ENCODE results near the gene UBTF.

UBTF gene

DNA sequence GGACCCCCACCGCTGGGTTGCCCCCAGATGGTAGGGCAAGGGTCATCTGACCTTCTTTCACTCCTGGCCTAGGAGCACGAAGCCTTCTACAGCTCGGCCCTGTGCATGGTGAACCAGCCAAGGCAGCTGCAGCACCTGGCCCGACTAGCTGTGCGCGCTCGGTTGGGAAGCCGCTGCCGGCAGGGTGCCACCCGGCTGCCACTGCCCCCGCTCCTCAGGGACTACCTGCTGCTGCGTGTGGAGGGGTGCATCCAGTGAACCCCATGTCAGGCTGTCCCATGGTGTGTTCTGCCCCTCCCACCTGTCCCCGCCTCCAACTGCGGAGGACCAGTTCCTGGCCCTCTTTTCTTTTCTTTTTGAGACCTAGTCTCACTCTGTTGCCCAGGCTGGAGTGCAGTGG lies 41.3 kb downstream of the UBTF start:
- no CpG with 5 or more reads among the region's 14 CpGs for WGBS (ENCODE audit: extremely low coverage, insufficient coverage, insufficient read length)
- H3K27me3 ChIP-seq (ENCODE audit: insufficient read depth, low read length), result no peaks in the 10 kb centered on the region

DNA sequence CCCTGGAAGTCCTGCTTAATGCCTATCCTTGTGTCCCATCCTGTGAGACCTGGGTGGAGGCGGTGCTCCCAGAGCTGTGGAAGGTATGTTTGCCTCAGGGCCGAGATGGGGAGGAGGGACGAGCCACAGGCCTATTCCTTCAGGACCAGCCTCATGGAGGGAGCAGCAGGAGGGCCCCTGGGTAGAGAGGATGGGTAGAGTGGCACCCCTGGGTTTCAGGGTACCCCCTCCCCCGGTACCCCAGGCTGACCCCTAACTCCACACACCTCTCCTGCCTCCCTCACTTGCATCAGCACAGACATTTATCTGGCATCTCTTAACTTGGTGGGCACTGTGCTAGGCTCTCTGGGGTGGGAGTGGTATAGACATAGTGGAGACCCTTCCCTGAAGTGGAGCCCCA lies 41.8 kb downstream of the UBTF start:
- H2AK5ac ChIP-seq (ENCODE audit: low read length), result no peak overlapping the region
- H2BK12ac ChIP-seq (ENCODE audit: low read length), result no peak overlapping the region
- H3K36me3 ChIP-seq (ENCODE audit: control insufficient read depth in 1 of 2, insufficient read depth in 2 of 2, low read length in 2 of 2), result peaks cover 38 to 41% of the 10 kb centered on the region in 2 experiments
- H2BK5ac ChIP-seq (ENCODE audit: low read depth, low read length, poor library complexity), result no peak overlapping the region
- H3K79me1 ChIP-seq (ENCODE audit: low read length), result no peaks in the 10 kb centered on the region
- peaks cover 0 to 1% of the 10 kb centered on the region in 2 experiments for H3K4me1 ChIP-seq (ENCODE audit: control insufficient read depth in 1 of 2, insufficient read depth in 2 of 2, low read length in 2 of 2)
- H3K27me3 ChIP-seq (ENCODE audit: insufficient read depth, low read length), result no peaks in the 10 kb centered on the region
- H3K23ac ChIP-seq (ENCODE audit: low read length), result no peak overlapping the region
- H4K91ac ChIP-seq (ENCODE audit: low read depth, low read length), result no peak overlapping the region
- no peak overlapping the region for H4K12ac ChIP-seq (ENCODE audit: low read depth, low read length)
- H4K8ac ChIP-seq (ENCODE audit: low read depth, low read length), result no peak overlapping the region
- no peak overlapping the region for H2BK120ac ChIP-seq (ENCODE audit: insufficient read depth, low read length, poor library complexity)
- H3K4me2 ChIP-seq (ENCODE audit: low read length), result no peak overlapping the region
- no peak overlapping the region for H3K18ac ChIP-seq (ENCODE audit: low read length)
- DNase-seq, result no peak
- no peak overlapping the region for H3K4ac ChIP-seq (ENCODE audit: low read depth, low read length)
- H3K14ac ChIP-seq (ENCODE audit: low read length), result no peak overlapping the region
- H2AFZ ChIP-seq (ENCODE audit: insufficient read depth, low read length, poor library complexity), result no peak overlapping the region
- no peaks in the 10 kb centered on the region for H3K79me2 ChIP-seq (ENCODE audit: control insufficient read depth, insufficient read depth, low read length, poor library complexity)
- H3K27ac ChIP-seq (ENCODE audit: low read depth, low read length), result no peak overlapping the region
- no peaks in the 10 kb centered on the region for H3K9me3 ChIP-seq (ENCODE audit: insufficient read depth, low read depth, low read length)
- no peak overlapping the region for H3K9ac ChIP-seq (ENCODE audit: low read length)
- no CpG with 5 or more reads among the region's 4 CpGs for WGBS (ENCODE audit: extremely low coverage, insufficient coverage, insufficient read length)
- no peak overlapping the region for H3K4me3 ChIP-seq (ENCODE audit: low read depth, low read length)

More for the DNA sequence above, 41.3 kb downstream of the UBTF start:
- Histone ChIP-seq H3K4me1 (ENCODE audit: control insufficient read depth in 1 of 2, insufficient read depth in 2 of 2, low read length in 2 of 2) (peaks cover 0 to 1% of the 10 kb centered on the region in 2 experiments), H3K18ac (ENCODE audit: low read length) (no peak overlapping the region), H2AFZ (ENCODE audit: insufficient read depth, low read length, poor library complexity) (no peak overlapping the region), H4K91ac (ENCODE audit: low read depth, low read length) (no peak overlapping the region), H3K79me2 (ENCODE audit: control insufficient read depth, insufficient read depth, low read length, poor library complexity) (no peaks in the 10 kb centered on the region), H2AK5ac (ENCODE audit: low read length) (no peak overlapping the region), H3K9ac (ENCODE audit: low read length) (no peak overlapping the region), H3K79me1 (ENCODE audit: low read length) (no peaks in the 10 kb centered on the region), H2BK12ac (ENCODE audit: low read length) (no peak overlapping the region), H4K12ac (ENCODE audit: low read depth, low read length) (peak overlapping the region; percentile 39), H3K27ac (ENCODE audit: low read depth, low read length) (no peak overlapping the region), H3K4ac (ENCODE audit: low read depth, low read length) (no peak overlapping the region), H3K36me3 (ENCODE audit: control insufficient read depth in 1 of 2, insufficient read depth in 2 of 2, low read length in 2 of 2) (peaks cover 42 to 45% of the 10 kb centered on the region in 2 experiments), H3K4me3 (ENCODE audit: low read depth, low read length) (no peak overlapping the region), H3K14ac (ENCODE audit: low read length) (no peak overlapping the region), H2BK5ac (ENCODE audit: low read depth, low read length, poor library complexity) (no peak overlapping the region), H3K9me3 (ENCODE audit: insufficient read depth, low read depth, low read length) (no peaks in the 10 kb centered on the region), H3K4me2 (ENCODE audit: low read length) (no peak overlapping the region), H2BK120ac (ENCODE audit: insufficient read depth, low read length, poor library complexity) (no peak overlapping the region), H3K23ac (ENCODE audit: low read length) (no peak overlapping the region), H4K8ac (ENCODE audit: low read depth, low read length) (no peak overlapping the region)
- no peak for DNase-seq

DNA sequence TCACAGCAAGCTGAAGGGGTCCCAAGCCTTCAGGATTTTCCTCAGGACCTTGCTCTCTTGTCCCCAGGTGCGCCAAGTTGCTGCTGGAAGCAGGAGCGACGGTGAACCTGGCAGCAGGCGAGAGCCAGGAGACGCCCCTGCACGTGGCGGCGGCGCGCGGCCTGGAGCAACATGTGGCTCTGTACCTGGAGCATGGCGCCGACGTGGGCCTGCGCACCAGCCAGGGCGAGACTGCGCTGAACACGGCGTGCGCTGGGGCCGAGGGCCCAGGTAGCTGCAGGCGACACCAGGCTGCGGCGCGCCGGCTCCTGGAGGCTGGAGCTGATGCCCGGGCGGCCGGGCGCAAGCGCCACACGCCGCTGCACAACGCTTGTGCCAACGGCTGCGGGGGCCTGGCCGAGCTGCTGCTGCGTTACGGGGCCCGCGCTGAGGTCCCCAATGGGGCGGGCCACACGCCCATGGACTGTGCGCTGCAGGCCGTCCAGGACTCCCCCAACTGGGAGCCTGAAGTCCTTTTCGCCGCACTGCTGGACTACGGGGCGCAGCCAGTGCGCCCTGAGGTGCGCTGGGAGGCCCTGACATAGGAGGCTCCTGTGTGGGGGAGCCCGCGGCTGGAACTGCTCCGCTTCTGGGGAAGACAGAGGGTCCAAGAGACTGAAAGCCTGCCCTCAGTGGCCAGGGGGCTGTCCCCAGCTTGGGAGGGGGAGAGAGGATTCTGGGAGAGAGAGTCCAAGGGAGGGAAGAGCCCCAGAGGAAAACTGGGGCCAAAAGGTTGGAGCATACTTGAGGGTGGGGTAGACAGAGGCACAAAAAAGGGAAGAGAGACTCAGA lies 42.6 kb downstream of the UBTF start:
- H3K23ac ChIP-seq (ENCODE audit: low read length), result no peak overlapping the region
- peak overlapping the region; percentile 52 for H4K91ac ChIP-seq (ENCODE audit: low read depth, low read length)
- H2AK5ac ChIP-seq (ENCODE audit: low read length), result no peak overlapping the region
- no peak overlapping the region for H3K4ac ChIP-seq (ENCODE audit: low read depth, low read length)
- H3K9me3 ChIP-seq (ENCODE audit: insufficient read depth, low read depth, low read length), result no peaks in the 10 kb centered on the region
- H3K9ac ChIP-seq (ENCODE audit: low read length), result no peak overlapping the region
- no peak overlapping the region for H4K12ac ChIP-seq (ENCODE audit: low read depth, low read length)
- no peak overlapping the region for H2BK5ac ChIP-seq (ENCODE audit: low read depth, low read length, poor library complexity)
- H3K79me2 ChIP-seq (ENCODE audit: control insufficient read depth, insufficient read depth, low read length, poor library complexity), result no peaks in the 10 kb centered on the region
- H3K27me3 ChIP-seq (ENCODE audit: insufficient read depth, low read length), result no peaks in the 10 kb centered on the region
- H3K36me3 ChIP-seq (ENCODE audit: control insufficient read depth in 1 of 2, insufficient read depth in 2 of 2, low read length in 2 of 2), result peaks cover 32 to 33% of the 10 kb centered on the region in 2 experiments
- H3K27ac ChIP-seq (ENCODE audit: low read depth, low read length), result peak overlapping the region; percentile 12
- H3K4me2 ChIP-seq (ENCODE audit: low read length), result no peak overlapping the region
- no peak overlapping the region for H3K4me3 ChIP-seq (ENCODE audit: low read depth, low read length)
- no peak overlapping the region for H3K18ac ChIP-seq (ENCODE audit: low read length)
- DNase-seq, result no peak
- H2AFZ ChIP-seq (ENCODE audit: insufficient read depth, low read length, poor library complexity), result no peak overlapping the region
- no peak overlapping the region for H2BK120ac ChIP-seq (ENCODE audit: insufficient read depth, low read length, poor library complexity)
- peaks cover 0 to 1% of the 10 kb centered on the region in 2 experiments for H3K4me1 ChIP-seq (ENCODE audit: control insufficient read depth in 1 of 2, insufficient read depth in 2 of 2, low read length in 2 of 2)
- no peak overlapping the region for H2BK12ac ChIP-seq (ENCODE audit: low read length)
- no peak overlapping the region for H3K14ac ChIP-seq (ENCODE audit: low read length)
- H4K8ac ChIP-seq (ENCODE audit: low read depth, low read length), result no peak overlapping the region
- no peaks in the 10 kb centered on the region for H3K79me1 ChIP-seq (ENCODE audit: low read length)
- WGBS (ENCODE audit: extremely low coverage, insufficient coverage, insufficient read length), result no CpG with 5 or more reads among the region's 54 CpGs

DNA sequence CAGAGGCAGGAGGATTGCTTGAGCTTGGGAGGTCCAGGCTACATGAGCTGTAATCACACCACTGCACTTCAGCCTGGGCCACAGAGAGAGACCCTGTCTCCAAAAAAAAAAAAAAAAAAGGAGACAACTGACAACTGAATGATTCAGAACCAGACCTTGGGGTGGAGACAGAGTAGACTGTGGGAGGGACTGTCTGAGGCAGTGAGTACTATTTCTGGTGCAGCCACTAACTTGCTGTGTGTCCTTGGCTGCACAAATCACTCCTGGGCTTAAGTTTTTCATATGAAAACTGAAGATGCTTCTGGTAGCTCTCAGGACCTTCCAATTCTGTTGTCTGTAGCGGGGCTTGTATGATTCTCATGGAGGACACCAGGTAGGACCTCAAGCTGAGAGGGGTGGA lies 43.2 kb downstream of the UBTF start:
- peaks cover 0 to 1% of the 10 kb centered on the region in 2 experiments for H3K4me1 ChIP-seq (ENCODE audit: control insufficient read depth in 1 of 2, insufficient read depth in 2 of 2, low read length in 2 of 2)

More for the DNA sequence above, 43.2 kb downstream of the UBTF start:
- Histone ChIP-seq H3K23ac (ENCODE audit: low read length) (no peak overlapping the region), H3K9ac (ENCODE audit: low read length) (no peak overlapping the region), H2AK5ac (ENCODE audit: low read length) (no peak overlapping the region), H4K8ac (ENCODE audit: low read depth, low read length) (no peak overlapping the region), H3K79me1 (ENCODE audit: low read length) (no peaks in the 10 kb centered on the region), H2AFZ (ENCODE audit: insufficient read depth, low read length, poor library complexity) (no peak overlapping the region), H3K18ac (ENCODE audit: low read length) (no peak overlapping the region), H3K4me3 (ENCODE audit: low read depth, low read length) (no peak overlapping the region), H2BK12ac (ENCODE audit: low read length) (no peak overlapping the region), H4K12ac (ENCODE audit: low read depth, low read length) (no peak overlapping the region), H3K27ac (ENCODE audit: low read depth, low read length) (peak overlapping the region; percentile 26), H3K27me3 (ENCODE audit: insufficient read depth, low read length) (no peaks in the 10 kb centered on the region), H2BK5ac (ENCODE audit: low read depth, low read length, poor library complexity) (no peak overlapping the region), H3K4me2 (ENCODE audit: low read length) (no peak overlapping the region), H3K36me3 (ENCODE audit: control insufficient read depth in 1 of 2, insufficient read depth in 2 of 2, low read length in 2 of 2) (peaks cover 28 to 30% of the 10 kb centered on the region in 2 experiments), H3K9me3 (ENCODE audit: insufficient read depth, low read depth, low read length) (no peaks in the 10 kb centered on the region), H3K14ac (ENCODE audit: low read length) (no peak overlapping the region), H3K4ac (ENCODE audit: low read depth, low read length) (no peak overlapping the region), H4K91ac (ENCODE audit: low read depth, low read length) (no peak overlapping the region), H3K79me2 (ENCODE audit: control insufficient read depth, insufficient read depth, low read length, poor library complexity) (no peaks in the 10 kb centered on the region), H2BK120ac (ENCODE audit: insufficient read depth, low read length, poor library complexity) (no peak overlapping the region)
- WGBS (ENCODE audit: extremely low coverage, insufficient coverage, insufficient read length), result no CpG with 5 or more reads among the region's 1 CpG
- DNase-seq, result no peak

Measured in trophoblast cell (in vitro differentiated cells and primary cell).